HG03045 (cell line): Measurements from ENCODE around the gene ETV5.
A peak's percentile ranks its signal among the peaks of the same experiment; 100 is the strongest.

Experiments used
- ATAC-seq: cut with Tn5 transposase; IDR thresholded peaks from one replicate; pipeline ENCODE4 v1.9.1; 2021; ENCODE audit warnings: mild to moderate bottlenecking, moderate library complexity; ENCODE audit not compliant: unreplicated experiment

The ETV5 gene

DNA sequence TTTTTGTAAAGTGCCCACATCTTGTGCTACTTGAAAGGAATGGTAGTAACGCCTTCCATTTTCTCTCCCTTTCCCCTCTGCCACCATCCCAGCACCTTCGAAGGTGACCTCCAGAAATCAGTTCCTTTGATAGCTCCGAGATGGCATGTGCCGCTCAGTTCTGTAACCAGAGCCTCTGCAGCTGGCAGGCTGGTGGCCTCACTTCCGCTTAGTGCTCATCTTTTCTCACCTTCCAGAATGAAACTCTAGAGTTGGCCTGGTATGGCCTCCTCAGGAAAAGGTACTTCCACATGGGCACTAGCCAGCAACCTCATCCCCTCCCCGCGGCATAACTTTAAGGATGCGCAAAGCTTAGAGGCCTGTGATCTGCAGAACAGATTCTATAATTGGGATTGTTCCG, 38.8 kb downstream of the ETV5 start:
- ATAC-seq, result no peak

DNA sequence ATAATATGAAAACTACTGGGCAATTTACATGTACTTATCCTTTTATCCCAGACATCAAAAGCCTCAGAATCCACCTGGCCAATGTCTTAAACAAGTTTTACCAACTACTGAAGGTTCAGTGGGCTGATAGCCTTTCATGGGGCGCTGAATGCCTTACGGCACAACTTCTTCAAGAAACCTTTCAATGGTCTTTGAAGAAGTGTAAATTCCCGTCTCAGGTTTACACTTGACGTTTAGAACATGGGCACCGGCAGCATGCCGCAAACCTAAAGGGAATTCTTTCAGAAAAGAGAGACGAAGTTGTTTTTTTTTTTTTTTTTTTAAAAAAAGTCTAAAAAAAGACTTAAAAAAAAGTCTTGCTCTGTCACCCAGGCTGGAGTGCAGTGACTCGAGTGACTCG, 39.7 kb downstream of the ETV5 start:
- ATAC-seq, result no peak

DNA sequence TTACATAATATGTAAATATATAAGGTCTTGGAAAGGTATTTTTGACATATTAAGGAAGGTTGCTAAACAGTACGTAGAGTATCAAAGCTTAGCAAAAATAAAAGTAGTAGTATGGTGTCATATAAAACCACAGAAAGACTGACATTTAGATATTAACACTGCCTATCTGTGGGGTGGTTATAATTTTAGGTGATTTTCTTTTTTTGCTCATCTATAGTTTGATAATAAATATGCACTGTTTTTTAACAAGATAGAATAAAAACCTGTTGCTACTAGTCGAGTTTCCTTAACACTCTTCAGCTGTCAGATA, 40.7 kb downstream of the ETV5 start:
- no peak for ATAC-seq

DNA sequence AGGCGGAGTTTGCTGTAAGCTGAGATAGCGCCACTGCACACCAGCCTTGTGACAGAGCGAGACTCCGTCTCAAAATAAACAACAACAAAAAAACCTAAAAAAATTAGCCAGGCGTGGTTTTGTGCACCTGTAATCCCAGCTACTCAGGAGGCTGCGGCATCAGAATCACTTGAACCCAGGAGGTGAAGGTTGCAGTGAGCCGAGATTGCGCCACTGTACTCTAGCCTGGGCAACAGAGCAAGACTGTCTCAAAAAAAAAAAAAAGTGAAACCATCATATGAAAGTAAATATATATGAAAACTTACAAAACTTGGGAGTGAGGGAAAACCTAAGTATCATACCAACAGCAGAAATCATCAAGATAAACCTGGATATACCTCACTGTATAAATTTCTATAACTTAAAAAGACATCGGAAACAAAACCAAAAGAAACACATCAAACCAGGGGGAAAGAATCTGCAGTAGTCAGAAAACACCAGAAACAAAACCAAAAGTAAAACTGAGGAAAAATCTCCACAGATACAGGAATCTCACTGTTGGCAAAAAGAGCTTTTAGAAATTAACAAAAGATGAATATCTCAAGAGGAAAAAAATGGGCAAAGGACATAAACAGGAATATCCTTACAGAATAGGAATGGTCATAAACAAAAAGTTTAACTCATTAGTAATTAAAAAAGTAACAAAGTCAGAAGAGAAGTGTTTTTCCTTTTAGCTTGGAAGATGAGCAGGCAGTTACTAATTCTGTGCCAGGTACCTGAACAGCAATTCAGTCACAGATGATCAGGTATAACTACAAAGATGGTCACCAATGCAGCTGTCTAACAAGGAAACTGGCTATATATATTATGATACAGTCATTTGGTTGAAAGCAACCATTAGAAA, 41.3 kb downstream of the ETV5 start:
- ATAC-seq, result peak; percentile 53

DNA sequence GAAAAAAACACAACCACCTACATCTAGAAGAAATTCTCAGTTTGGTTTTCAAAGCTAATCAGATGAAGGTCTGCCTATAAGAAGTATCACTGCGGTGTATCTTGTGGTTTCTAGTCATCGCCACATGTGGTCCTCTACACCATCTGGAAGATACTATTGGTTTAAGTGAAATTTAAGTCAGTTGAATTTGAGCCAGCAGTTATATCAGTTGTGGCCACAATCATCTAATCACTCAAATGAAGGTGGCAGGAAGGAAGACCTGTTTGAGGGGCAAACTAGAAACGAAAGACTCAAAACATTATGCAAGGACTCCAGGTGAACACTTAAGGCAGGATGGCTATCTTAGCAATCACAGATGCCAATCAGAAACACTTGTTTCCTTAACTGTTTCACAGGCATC, 48.7 kb downstream of the ETV5 start:
- peak; percentile 74 for ATAC-seq

DNA sequence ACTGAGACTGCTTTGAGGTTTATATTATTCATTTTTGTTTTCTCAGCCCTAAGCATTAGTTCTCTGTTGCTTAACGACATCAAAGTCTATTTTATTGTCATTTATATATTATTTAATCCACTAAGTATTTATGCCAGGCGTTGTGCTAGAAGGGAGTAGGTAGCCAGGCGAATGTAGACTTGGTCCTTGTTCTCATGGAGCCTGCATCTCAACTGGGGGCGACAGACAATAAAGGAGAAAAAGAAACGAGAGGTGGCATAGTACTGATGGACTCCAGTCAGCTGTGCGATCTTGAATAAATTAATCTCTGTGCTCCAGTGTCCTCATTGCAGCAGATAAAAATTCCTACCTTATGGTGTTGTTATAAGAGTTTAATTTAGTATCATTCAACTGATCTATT, 49.7 kb downstream of the ETV5 start:
- ATAC-seq, result no peak

DNA sequence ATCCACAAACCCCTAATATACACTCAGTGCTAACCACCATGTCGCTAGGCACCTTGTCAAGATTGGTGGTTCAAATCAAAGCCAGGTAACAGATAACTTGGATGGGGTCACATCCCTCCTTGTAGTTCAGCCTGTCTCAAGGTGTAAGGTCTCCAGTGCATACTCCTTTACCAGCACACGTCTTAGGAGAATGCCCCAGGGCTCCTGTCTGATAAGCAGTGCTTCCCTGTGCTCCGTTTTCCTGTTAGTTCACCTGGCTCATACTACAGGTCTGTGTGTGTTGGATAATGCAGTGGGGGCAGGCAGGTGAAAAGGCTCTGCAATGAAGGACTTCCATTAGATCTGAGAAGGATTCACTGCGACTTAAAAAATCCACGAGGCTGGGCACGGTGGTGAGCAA, 50.7 kb downstream of the ETV5 start:
- ATAC-seq, result no peak

DNA sequence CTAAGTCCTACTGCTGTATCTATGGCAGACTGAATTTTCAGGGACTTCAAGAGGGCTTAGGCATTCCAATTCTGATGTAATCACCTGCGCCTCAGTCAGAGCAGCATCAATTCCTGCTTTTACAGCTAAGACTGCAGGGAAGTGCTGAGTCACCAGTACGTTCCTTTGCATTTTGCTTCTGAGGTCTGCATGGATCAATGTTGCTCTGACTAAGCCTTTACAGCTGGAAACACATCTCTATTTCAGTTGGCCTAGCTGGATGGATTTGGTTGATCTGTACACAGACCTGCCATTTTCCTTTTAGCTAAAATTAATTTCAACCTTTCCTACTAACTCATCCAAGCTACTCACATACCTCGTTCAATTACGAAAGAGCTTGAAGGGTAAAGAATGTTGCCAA, 51.3 kb downstream of the ETV5 start:
- ATAC-seq, result no peak

DNA sequence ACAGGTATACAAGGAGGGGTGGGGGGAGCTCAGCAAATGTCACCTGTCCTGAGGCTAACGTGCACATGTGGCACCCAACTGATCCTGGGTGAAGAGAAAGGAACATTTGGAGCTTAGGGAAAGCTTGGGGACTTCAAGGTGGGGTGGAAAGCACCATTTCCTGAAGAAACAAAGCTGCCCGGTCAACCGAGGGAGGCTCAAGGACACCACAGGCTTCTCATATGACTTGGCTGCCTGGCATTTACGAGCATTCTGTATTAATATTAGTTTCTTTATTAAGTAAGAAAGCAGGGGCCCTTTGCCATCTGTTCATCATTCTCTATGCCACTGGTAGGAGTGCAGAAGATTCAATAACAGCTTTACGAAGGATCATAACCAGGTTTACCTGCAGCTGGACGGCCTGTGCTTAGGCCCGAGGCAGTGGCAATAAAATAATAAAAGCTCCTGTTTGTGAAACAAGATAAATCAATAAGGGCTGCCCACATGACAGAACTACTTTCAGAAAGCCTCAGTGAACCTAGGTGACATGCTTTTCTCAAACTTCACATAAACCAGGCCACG, 54.0 kb downstream of the ETV5 start:
- no peak for ATAC-seq

DNA sequence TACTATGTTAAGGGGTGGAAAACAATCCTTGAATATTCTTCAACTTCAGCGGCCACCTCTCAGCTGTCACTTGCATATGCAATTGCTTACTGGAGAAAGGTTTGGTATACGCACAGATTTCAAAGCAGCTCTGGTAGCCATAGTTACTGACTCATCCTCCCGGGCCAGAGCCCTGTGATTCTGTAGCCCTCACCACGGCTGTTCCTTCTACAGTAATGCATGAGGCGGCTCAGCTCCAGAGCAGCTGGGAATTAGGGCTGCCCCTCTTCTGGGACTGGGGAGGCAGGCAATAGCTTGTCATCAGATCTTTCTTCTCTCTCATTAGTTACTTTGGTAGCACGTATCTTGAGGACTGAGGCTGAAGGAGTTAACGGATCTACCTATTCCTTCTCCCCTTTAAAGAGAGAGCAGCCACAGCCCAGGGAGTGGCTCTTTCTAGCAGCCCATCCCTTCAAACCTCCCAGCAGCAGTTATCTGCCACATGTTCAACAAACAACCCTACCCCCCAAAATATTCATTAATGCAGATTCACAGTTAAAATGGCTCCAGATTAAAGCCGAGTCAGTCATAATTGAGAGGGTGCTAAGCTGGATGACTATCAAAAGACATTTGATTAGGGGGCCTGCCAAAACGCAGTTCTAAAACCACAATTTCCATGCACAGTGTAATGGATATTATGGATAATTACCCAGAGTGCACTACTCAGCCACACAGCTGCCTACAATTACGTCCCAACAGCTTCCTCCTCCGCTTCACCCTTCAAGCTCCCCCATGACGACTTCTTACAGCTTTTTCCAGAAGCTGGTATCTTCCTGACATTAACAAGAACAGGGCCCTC, 54.7 kb downstream of the ETV5 start:
- no peak for ATAC-seq

DNA sequence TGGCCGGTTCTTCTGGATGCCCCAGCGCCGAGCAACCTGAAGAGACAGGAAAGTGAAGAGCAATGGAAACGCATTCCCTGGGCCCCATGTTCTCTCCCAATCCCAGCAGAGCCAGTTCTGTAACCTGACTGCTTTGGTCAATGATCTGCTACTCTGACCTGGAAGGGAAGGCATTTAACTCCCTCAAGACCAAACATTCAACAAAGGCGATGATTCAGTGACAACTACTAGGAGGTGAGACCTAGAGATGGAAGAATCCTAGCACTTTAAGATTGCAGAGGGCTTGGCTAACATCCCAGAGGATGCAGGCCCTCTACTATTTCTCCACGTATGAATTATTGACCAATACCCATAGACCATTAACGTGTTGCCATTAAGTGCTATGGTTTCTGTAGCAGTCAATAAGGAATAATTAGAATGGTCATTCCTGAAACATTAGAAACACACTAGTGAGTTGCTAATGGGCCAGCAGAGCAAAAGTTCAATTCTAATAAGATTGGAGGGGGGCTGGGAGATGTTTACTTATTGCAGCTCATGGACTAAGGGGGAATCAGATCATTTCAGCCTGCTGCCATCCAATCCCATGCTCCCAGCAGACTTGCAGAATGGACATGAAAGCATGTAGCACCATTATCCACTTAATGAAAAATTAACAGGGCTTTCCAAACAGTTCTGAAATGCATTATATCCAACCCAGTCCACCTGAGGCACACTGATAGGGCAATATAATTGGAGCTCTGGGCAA, 56.6 kb downstream of the ETV5 start:
- no peak for ATAC-seq

DNA sequence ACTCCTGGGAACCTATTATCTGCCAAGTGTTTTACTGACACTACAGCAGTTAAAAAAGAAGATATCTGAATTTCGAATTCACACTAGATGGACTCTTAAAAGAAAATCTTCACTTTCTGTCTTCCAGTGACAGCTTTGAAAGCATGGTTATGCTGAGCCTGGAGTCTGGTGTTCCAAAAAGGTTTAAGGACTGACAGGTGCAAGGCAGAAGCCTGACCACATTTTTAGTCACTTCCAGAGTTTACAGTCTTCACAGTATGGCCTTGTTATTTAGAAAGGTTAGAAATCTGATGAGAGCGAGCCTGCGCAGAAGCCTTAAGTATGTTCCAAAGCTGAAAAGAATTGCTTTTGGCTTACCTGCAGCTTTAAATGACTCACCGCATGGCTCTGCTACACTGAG, 59.9 kb downstream of the ETV5 start:
- ATAC-seq, result no peak

DNA sequence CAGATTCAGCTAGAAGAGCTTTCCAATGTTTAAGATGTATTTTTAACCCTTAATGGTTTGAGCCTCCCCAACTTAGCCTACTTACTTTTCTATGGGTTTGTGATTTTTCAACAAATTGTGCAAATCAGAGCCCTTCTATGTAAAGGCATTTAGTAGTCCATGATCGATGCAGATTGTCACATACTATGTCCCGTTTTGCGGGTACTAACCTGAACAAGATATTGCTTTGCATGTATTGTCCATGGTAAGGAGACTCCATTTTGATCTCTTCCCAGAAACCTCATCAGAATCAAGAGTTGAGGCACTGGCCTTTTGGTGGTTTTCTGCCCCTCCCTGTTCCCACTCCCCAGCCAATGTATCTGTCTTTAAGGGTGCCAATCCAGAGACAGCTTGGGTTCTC, 60.8 kb downstream of the ETV5 start:
- ATAC-seq, result no peak

DNA sequence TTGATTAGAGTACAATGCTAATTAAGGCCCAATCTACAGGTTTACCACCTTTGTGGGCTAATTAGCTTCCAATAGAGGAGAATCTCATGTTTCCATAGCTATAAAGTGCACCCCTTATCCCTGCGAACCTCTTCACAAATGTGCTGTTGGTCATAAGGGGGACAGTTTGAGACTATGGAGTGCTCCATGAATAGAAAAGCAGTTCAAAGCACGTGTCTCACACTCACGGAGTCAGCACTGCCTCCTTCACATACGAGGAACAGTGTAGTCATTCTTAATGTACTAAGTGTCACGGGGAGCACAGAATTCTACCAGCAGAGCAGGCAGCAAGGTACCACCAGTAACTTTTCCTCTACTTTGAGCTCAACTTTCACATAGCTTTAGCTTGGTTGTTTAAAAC, 62.1 kb downstream of the ETV5 start:
- no peak for ATAC-seq

DNA sequence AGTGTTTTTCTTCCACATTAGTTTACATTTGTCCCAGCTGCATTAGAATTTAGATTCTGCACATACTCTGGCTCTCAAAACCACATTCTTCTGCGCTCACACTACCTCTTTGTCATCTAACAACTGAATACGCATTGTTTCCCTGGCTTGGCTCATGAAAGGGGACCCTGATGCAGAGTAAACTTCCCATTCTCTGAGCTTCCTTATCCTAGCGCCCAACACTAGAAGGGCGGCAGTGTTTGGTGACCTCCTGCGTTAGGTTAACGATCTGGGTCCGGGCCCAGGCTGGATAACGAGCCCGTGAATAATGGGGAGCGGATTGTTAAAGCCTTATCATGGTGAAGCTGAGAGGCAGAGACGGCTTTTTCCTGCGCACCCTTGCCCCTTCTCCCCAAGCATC, 63.9 kb downstream of the ETV5 start:
- ATAC-seq, result no peak

DNA sequence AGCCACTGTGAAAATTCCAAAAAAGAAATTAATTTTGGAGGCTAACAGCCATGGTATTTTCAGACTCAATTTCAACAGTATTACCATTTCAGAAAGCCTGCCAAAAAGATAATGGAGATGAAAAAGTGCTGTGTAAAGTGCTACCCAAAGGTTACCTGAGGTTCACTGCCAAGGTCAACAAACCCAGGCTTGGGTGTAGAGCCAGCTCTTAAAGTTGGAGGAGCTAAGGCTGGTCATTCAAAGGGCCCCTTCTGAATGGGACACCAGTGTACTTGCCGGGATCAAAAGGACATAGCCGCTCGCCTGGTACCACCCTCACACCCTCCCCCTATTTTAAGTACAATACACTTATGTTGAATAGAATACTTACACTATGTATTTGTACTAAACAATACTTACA, 64.5 kb downstream of the ETV5 start:
- ATAC-seq, result no peak

DNA sequence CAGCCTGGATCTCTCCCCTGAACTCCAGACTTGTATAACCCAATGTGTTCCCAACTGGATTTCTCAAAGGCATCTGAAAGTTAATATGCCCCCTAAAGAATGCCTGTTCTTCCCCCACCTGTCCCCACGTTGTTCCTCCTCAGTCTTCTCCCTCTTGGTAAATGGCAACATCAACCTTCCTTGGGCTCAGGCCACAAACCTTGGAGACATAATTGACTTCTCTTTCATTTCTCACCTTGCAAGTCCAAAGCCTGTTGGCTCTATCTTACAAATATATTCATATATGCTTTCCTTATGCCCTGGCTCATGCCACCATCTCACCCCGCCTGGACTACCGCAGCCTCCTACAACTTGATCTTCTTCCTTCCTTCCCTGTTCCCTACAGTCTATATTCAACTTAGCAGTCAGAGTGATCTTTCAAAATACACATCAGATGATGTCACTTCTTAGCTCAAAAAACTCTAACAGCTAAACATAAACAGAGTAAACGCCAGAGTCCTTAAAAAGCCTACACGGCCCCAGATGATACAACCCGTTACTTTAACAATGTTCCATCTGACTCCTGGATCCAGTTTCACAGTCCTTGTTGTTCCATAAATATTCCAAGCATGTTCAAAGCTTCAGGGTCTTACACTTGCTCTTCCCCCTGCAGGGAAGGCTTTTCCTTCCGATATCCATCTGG, 66.2 kb downstream of the ETV5 start:
- ATAC-seq, result no peak

DNA sequence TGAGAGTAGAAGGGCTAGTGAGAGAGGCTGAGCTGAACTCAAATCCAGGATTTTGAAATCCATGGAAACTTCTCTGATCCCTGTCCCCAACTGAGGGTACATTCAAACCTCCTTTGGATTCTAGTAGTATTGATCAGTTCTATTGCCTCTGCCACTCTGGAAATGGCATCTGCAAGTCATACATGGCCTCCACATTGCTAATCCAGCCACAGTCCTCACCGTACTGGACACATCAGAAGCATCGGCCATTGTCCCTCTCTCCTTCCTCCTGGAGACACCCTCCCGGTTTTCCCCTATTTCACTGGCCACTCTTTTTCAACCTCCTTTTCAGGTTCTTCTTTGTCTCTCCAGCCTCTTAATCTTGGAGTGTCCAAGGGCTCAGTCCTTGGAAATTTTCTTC, 66.9 kb downstream of the ETV5 start:
- no peak for ATAC-seq

DNA sequence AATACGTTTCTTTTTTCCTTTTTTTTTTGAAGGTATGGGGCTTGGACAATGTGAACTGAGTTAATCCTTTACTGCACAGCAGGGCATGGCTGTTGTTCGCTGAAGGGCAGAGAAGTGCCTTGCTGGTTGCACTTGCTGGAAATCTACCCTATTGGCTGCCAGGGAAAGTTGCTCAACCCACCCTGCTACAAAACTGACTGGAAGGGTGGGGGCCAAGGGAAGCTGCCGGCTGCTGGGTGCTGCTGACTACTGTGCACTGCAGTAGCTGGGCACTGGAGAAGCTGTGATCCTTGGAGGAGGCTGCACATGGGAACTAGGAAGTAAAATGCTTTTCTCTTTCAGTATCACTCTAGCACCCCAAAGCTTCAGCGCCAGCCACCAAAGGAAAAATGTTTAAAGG, 70.5 kb downstream of the ETV5 start:
- no peak for ATAC-seq

DNA sequence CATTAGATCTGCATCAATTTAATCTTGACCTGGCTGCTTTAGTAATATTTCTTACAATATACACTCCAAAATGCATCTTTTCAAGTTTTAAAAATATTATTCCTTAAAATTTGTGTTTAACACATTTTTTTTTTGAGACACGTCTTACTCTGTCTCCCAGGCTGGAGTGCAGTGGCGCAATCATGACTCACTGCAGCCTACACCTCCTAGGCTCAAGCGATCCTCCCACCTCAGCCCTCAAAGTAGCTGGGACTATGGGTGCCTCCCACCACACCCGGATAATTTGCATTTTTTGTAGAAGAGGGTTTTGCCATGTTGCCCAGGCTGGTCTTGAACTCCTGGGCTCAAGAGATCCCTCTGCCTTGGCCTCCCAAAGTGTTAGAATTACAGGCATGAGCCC, 73.6 kb downstream of the ETV5 start:
- no peak for ATAC-seq

DNA sequence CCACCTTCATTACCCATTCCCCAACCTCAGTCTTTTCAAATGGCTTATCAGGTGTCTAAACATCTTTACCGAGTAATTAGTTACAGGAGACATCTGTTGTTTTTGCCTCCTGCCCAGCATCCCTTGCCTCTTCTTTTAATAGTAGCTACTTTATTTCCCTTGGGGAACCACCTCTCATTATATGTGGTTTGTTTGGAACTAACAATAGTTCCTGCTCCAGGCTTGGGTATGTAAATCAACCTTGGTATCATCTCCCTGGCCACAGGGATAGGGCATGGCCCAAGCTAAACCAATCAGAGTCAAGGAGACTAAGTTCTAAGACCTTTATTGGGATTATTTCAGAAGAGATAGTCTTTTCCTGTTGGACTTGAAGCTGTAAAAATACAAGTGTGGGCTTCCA, 76.6 kb downstream of the ETV5 start:
- ATAC-seq, result no peak
